ENCODE data around the gene AGMO.

AGMO gene

GRCh38 chr7:15218261-15218660 lies 343.6 kb downstream of the AGMO start:
- Histone ChIP-seq H3K9ac (no peak overlapping the region), H3K4me2 (no peak overlapping the region), H4K20me1 (ENCODE audit: insufficient read depth) (no peaks in the 10 kb centered on the region), H3K79me2 (ENCODE audit: insufficient read depth, low read depth) (no peaks in the 10 kb centered on the region), H3K36me3 (ENCODE audit: insufficient read depth) (no peaks in the 10 kb centered on the region), H3K4me3 (IDR thresholded peaks at IDR 0.05; ENCODE audit: insufficient read depth, low read depth, low read length) (no peak overlapping the region), H2AFZ (ENCODE audit: low read depth) (no peak overlapping the region), H3K27ac (no peak overlapping the region), H3K27me3 (ENCODE audit: insufficient read depth, low read depth) (no peaks in the 10 kb centered on the region), H3K4me1 (ENCODE audit: low read depth, poor library complexity, severe bottlenecking) (no peaks in the 10 kb centered on the region)
- TF ChIP-seq CTCF (conservative IDR thresholded peaks at IDR 0.05; ENCODE audit: low read depth, low read length): no peak

DNA sequence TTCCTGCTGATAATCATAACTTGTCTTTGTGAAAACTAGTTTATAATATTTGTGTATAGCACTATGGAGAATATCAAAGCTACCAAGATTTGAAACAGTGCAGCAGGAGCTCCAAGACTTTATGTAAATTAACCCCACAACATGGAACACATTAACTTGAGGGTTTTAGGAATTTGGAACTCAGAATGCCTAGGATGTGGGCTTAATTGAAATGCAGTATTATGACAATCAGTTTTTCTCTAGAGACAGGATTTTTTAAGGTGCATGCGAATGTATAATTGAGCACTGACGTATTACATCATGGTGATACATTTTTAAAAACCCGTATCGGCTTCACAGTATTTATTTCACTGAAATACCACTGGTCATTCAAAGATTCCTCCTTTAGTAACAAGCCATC lies 346.2 kb downstream of the AGMO start:
- no peak overlapping the region for H3K4me3 ChIP-seq (IDR thresholded peaks at IDR 0.05; ENCODE audit: insufficient read depth, low read depth, low read length)
- no peak overlapping the region for H3K27ac ChIP-seq
- no peaks in the 10 kb centered on the region for H3K79me2 ChIP-seq (ENCODE audit: insufficient read depth, low read depth)
- no peak overlapping the region for H3K4me2 ChIP-seq
- no peaks in the 10 kb centered on the region for H3K4me1 ChIP-seq (ENCODE audit: low read depth, poor library complexity, severe bottlenecking)
- H3K9ac ChIP-seq: no peak overlapping the region
- no peaks in the 10 kb centered on the region for H3K36me3 ChIP-seq (ENCODE audit: insufficient read depth)
- H2AFZ ChIP-seq (ENCODE audit: low read depth): no peak overlapping the region
- TF ChIP-seq CTCF (conservative IDR thresholded peaks at IDR 0.05; ENCODE audit: low read depth, low read length): no peak
- no peaks in the 10 kb centered on the region for H3K27me3 ChIP-seq (ENCODE audit: insufficient read depth, low read depth)
- no peaks in the 10 kb centered on the region for H4K20me1 ChIP-seq (ENCODE audit: insufficient read depth)

DNA sequence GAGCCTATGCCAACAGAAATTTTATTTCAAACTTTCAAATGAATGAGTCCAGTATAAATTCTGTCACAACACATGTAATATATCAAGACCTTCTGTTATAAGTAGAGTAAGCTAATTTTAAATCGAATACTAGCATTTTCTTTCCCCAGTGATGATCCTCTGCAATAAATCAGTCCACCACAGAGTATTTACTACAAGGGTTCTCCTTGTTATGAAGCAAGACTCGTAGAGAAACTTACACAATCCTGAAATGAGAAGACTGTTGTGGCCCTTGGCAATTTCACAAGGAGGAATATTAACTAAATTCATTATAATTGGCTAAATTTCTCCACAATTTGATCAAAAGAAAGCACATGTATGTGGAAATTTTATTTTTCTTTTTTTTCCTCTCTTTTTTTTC lies 346.8 kb downstream of the AGMO start:
- Histone ChIP-seq H3K27me3 (ENCODE audit: insufficient read depth, low read depth) (no peaks in the 10 kb centered on the region), H3K27ac (no peak overlapping the region), H3K4me3 (IDR thresholded peaks at IDR 0.05; ENCODE audit: insufficient read depth, low read depth, low read length) (no peak overlapping the region), H3K79me2 (ENCODE audit: insufficient read depth, low read depth) (no peaks in the 10 kb centered on the region), H3K4me2 (no peak overlapping the region), H2AFZ (ENCODE audit: low read depth) (no peak overlapping the region), H3K36me3 (ENCODE audit: insufficient read depth) (no peaks in the 10 kb centered on the region), H4K20me1 (ENCODE audit: insufficient read depth) (no peaks in the 10 kb centered on the region), H3K4me1 (ENCODE audit: low read depth, poor library complexity, severe bottlenecking) (no peaks in the 10 kb centered on the region), H3K9ac (no peak overlapping the region)
- no peak for TF ChIP-seq CTCF (conservative IDR thresholded peaks at IDR 0.05; ENCODE audit: low read depth, low read length)

GRCh38 chr7:15213093-15213492 lies 348.7 kb downstream of the AGMO start:
- Histone ChIP-seq H3K9ac (no peak overlapping the region), H3K79me2 (ENCODE audit: insufficient read depth, low read depth) (no peaks in the 10 kb centered on the region), H2AFZ (ENCODE audit: low read depth) (no peak overlapping the region), H3K4me2 (no peak overlapping the region), H3K27me3 (ENCODE audit: insufficient read depth, low read depth) (no peaks in the 10 kb centered on the region), H4K20me1 (ENCODE audit: insufficient read depth) (no peaks in the 10 kb centered on the region), H3K4me3 (IDR thresholded peaks at IDR 0.05; ENCODE audit: insufficient read depth, low read depth, low read length) (no peak overlapping the region), H3K27ac (no peak overlapping the region), H3K4me1 (ENCODE audit: low read depth, poor library complexity, severe bottlenecking) (no peaks in the 10 kb centered on the region), H3K36me3 (ENCODE audit: insufficient read depth) (no peaks in the 10 kb centered on the region)
- TF ChIP-seq CTCF (conservative IDR thresholded peaks at IDR 0.05; ENCODE audit: low read depth, low read length): no peak

- Histone ChIP-seq H3K9ac (no peak overlapping the region), H2AFZ (ENCODE audit: low read depth) (no peak overlapping the region), H3K4me3 (IDR thresholded peaks at IDR 0.05; ENCODE audit: insufficient read depth, low read depth, low read length) (no peak overlapping the region), H4K20me1 (ENCODE audit: insufficient read depth) (no peaks in the 10 kb centered on the region), H3K4me2 (no peak overlapping the region), H3K36me3 (ENCODE audit: insufficient read depth) (no peaks in the 10 kb centered on the region), H3K79me2 (ENCODE audit: insufficient read depth, low read depth) (no peaks in the 10 kb centered on the region), H3K4me1 (ENCODE audit: low read depth, poor library complexity, severe bottlenecking) (no peaks in the 10 kb centered on the region), H3K27me3 (ENCODE audit: insufficient read depth, low read depth) (no peaks in the 10 kb centered on the region), H3K27ac (no peak overlapping the region)
- TF ChIP-seq CTCF (conservative IDR thresholded peaks at IDR 0.05; ENCODE audit: low read depth, low read length): no peak
These were observed 352.4 kb downstream of the AGMO start for GRCh38 chr7:15209429-15209828.
